Neural progenitor cell (in vitro differentiated cells): ENCODE measurements around the gene SLC2A5.

Experiments
- CTCF ChIP-seq: fragments of 200-600 bp; sonication (generic); IDR thresholded peaks from 2 replicates; pipeline ENCODE4 v1.5.1; 2017; ENCODE audit warnings: antibody characterized with exemption, mild to moderate bottlenecking
- EZH2phosphoT487 ChIP-seq: fragments of 200-600 bp; sonication (generic); IDR thresholded peaks from 2 replicates; pipeline ENCODE4 v1.6.1; 2017; ENCODE audit warnings: antibody characterized with exemption

GRCh38 chr1:8989821-8990220 lies 79.6 kb downstream of the SLC2A5 start:
- TF ChIP-seq CTCF = no peak
- TF ChIP-seq EZH2phosphoT487 = no peak
